Measurements from ENCODE around the gene TTBK1. TPM values are rescaled to one million over a fixed set of nuclear protein-coding genes. Genes with fewer than 3 reads are reported as not detected.

TTBK1 gene
- total RNA-seq, 1 donor from 2014 or later: not detected

DNA sequence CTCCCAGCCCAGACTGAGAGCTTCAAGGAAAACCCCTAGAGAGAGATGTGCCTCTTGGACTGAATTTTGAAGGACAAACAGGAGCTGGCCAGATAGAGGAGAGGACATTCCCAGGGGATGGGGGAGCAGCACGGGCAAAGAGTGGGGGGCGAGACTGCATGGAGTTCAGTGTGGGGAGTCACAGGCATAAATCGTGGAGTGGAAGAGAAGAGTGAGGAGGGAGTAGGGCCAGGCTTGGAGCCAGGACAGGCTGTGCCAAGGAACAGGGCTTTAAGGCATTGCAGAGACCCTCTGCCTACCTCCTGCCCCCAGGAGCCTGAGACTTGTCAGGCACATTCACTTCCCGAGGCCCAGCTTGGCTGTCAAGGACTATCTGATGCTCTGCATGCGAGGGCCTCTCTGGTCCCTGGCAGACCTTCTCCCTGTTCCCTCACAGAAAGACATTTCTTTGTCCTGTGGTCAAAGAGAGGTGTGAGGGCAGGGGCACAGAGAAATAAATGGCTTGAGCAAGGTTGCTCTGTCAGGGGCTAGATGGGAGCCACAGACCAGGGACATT is 49.6 kb downstream of the TTBK1 start:
- Histone ChIP-seq H3K9ac (ENCODE audit: low read depth in 1 of 3, low read length in 3 of 3) (no peak overlapping the region), H3K27ac (ENCODE audit: low read depth, low read length) (no peak overlapping the region), H3K4me3 (ENCODE audit: low read length in 3 of 3) (no peak overlapping the region), H3K4me1 (ENCODE audit: control insufficient read depth in 3 of 3, insufficient read depth in 3 of 3, low read length in 3 of 3) (no peaks in the 10 kb centered on the region), H3K36me3 (ENCODE audit: control insufficient read depth in 3 of 3, insufficient read depth in 3 of 3, low read length in 3 of 3) (no peaks in the 10 kb centered on the region), H3K9me3 (ENCODE audit: control insufficient read depth in 3 of 3, low read length in 3 of 3) (no peaks in the 10 kb centered on the region), H3K27me3 (ENCODE audit: control insufficient read depth in 3 of 3, insufficient read depth in 3 of 3, low read length in 3 of 3) (peaks cover 0 to 5% (median 3%) of the 10 kb centered on the region in 3 donors)

DNA sequence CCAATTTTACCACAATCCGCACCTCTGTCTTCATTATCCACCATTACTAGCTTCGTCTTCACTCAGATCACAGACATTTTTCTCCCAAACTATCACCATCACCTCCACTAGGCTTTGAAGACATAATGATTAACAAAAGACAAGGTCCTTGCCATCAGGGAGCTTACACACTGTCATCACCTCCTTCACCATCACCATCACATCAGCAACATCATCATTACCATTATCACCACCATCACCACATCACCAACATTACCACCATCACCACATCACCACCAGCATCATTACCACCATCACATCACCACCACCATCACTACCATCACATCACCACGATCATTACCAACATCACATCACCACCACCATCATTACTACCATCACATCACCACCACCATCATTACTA is 50.4 kb downstream of the TTBK1 start:
- H3K27ac ChIP-seq (ENCODE audit: low read depth, low read length): no peak overlapping the region
- H3K4me3 ChIP-seq (ENCODE audit: low read length in 3 of 3): no peak overlapping the region
- no peaks in the 10 kb centered on the region for H3K9me3 ChIP-seq (ENCODE audit: control insufficient read depth in 3 of 3, low read length in 3 of 3)
- H3K27me3 ChIP-seq (ENCODE audit: control insufficient read depth in 3 of 3, insufficient read depth in 3 of 3, low read length in 3 of 3): peaks cover 3 to 14% (median 5%) of the 10 kb centered on the region in 3 donors
- no peaks in the 10 kb centered on the region for H3K4me1 ChIP-seq (ENCODE audit: control insufficient read depth in 3 of 3, insufficient read depth in 3 of 3, low read length in 3 of 3)
- H3K36me3 ChIP-seq (ENCODE audit: control insufficient read depth in 3 of 3, insufficient read depth in 3 of 3, low read length in 3 of 3): no peaks in the 10 kb centered on the region
- H3K9ac ChIP-seq (ENCODE audit: low read depth in 1 of 3, low read length in 3 of 3): no peak overlapping the region

DNA sequence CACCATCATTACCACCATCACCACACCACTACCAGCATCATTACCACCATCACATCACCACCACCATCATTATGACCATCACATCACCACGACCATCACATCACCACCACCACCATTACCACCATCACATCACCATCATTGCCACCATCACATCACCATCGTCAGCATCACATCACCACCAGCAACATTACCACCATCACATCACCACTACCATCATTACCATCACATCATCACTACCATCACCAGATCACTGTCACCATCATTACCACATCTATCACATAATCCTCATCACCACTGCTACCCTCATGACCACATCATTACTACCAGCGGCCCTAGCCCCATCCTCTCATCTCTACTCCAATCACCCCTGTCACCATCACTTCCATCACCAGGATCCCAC is 51.3 kb downstream of the TTBK1 start:
- H3K4me3 ChIP-seq (ENCODE audit: low read length in 3 of 3): no peak overlapping the region
- no peak overlapping the region for H3K27ac ChIP-seq (ENCODE audit: low read depth, low read length)
- peaks cover 3 to 16% (median 12%) of the 10 kb centered on the region in 3 donors for H3K27me3 ChIP-seq (ENCODE audit: control insufficient read depth in 3 of 3, insufficient read depth in 3 of 3, low read length in 3 of 3)
- no peaks in the 10 kb centered on the region for H3K4me1 ChIP-seq (ENCODE audit: control insufficient read depth in 3 of 3, insufficient read depth in 3 of 3, low read length in 3 of 3)
- no peaks in the 10 kb centered on the region for H3K36me3 ChIP-seq (ENCODE audit: control insufficient read depth in 3 of 3, insufficient read depth in 3 of 3, low read length in 3 of 3)
- no peaks in the 10 kb centered on the region for H3K9me3 ChIP-seq (ENCODE audit: control insufficient read depth in 3 of 3, low read length in 3 of 3)
- H3K9ac ChIP-seq (ENCODE audit: low read depth in 1 of 3, low read length in 3 of 3): no peak overlapping the region

GRCh38 chr6:43295456-43295855 is 52.2 kb downstream of the TTBK1 start:
- H3K4me1 ChIP-seq (ENCODE audit: control insufficient read depth in 3 of 3, insufficient read depth in 3 of 3, low read length in 3 of 3): no peaks in the 10 kb centered on the region
- no peak overlapping the region for H3K4me3 ChIP-seq (ENCODE audit: low read length in 3 of 3)
- H3K27ac ChIP-seq (ENCODE audit: low read depth, low read length): no peak overlapping the region
- no peaks in the 10 kb centered on the region for H3K36me3 ChIP-seq (ENCODE audit: control insufficient read depth in 3 of 3, insufficient read depth in 3 of 3, low read length in 3 of 3)
- H3K9me3 ChIP-seq (ENCODE audit: control insufficient read depth in 3 of 3, low read length in 3 of 3): no peaks in the 10 kb centered on the region
- no peak overlapping the region for H3K9ac ChIP-seq (ENCODE audit: low read depth in 1 of 3, low read length in 3 of 3)
- H3K27me3 ChIP-seq (ENCODE audit: control insufficient read depth in 3 of 3, insufficient read depth in 3 of 3, low read length in 3 of 3): peaks cover 8 to 24% (median 15%) of the 10 kb centered on the region in 3 donors

- Histone ChIP-seq H3K4me1 (ENCODE audit: control insufficient read depth in 3 of 3, insufficient read depth in 3 of 3, low read length in 3 of 3) (no peaks in the 10 kb centered on the region), H3K27me3 (ENCODE audit: control insufficient read depth in 3 of 3, insufficient read depth in 3 of 3, low read length in 3 of 3) (peaks cover 20 to 39% (median 27%) of the 10 kb centered on the region in 3 donors), H3K9me3 (ENCODE audit: control insufficient read depth in 3 of 3, low read length in 3 of 3) (no peaks in the 10 kb centered on the region), H3K9ac (ENCODE audit: low read depth in 1 of 3, low read length in 3 of 3) (no peak overlapping the region), H3K27ac (ENCODE audit: low read depth, low read length) (no peak overlapping the region), H3K4me3 (ENCODE audit: low read length in 3 of 3) (no peak overlapping the region), H3K36me3 (ENCODE audit: control insufficient read depth in 3 of 3, insufficient read depth in 3 of 3, low read length in 3 of 3) (no peaks in the 10 kb centered on the region)
These were observed 53.7 kb downstream of the TTBK1 start for GRCh38 chr6:43296780-43297497.

DNA sequence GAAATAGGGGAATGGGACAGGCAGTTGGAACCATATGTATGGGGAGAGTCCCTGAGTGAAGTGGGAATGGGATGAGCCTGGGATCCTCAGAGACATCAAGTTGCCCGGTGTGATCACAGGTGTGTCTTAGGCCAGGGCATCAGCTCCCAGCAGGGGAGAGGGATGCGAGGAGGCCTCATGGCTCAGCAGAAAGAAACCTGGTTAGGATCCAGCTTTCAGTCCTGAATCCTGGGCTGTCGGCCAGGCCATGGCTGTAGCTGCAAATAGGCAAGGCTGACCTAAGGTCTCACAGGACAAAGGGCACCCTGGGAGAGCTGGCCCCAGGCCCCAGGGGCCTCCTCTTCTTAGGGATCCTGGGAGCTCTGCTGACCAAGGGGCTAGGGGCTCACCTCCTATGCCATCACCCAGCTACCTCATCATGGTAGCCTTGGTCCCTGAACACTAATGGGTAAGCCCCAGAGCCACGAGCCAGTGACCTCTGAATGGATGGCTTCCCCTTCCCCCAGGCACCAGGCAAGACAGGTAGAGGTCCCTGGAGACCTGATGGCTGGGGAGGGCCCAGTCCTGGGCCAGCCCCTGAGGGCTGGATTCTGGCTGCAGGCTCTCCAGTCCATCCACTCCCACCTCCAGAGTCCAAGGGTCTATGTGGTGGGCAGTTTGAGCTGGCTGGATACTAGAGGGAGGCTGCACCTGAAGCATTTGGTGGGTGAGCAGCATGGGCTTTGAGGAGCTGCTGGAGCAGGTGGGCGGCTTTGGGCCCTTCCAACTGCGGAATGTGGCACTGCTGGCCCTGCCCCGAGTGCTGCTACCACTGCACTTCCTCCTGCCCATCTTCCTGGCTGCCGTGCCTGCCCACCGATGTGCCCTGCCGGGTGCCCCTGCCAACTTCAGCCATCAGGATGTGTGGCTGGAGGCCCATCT is 54.6 kb downstream of the TTBK1 start, which contains the start of gene SLC22A7:
Gene SLC22A7 (plus strand): TSS at position 617 of the 921 bp plus-strand sequence. CDS start 99 bp downstream, at position 716.
- Histone ChIP-seq H3K9ac (ENCODE audit: low read depth in 1 of 3, low read length in 3 of 3) (peak within 1 kb of the TSS in 1 of 3 donors; percentile 8), H3K9me3 (ENCODE audit: control insufficient read depth in 3 of 3, low read length in 3 of 3) (no peaks in the 10 kb centered on the region), H3K36me3 (ENCODE audit: control insufficient read depth in 3 of 3, insufficient read depth in 3 of 3, low read length in 3 of 3) (no peaks in the 10 kb centered on the region), H3K27me3 (ENCODE audit: control insufficient read depth in 3 of 3, insufficient read depth in 3 of 3, low read length in 3 of 3) (peaks cover 27 to 46% (median 34%) of the 10 kb centered on the region in 3 donors), H3K4me3 (ENCODE audit: low read length in 3 of 3) (no peak within 1 kb of the TSS), H3K27ac (ENCODE audit: low read depth, low read length) (no peak within 1 kb of the TSS), H3K4me1 (ENCODE audit: control insufficient read depth in 3 of 3, insufficient read depth in 3 of 3, low read length in 3 of 3) (no peaks in the 10 kb centered on the region)

- Histone ChIP-seq H3K27ac (ENCODE audit: low read depth, low read length) (no peak overlapping the region), H3K27me3 (ENCODE audit: control insufficient read depth in 3 of 3, insufficient read depth in 3 of 3, low read length in 3 of 3) (peaks cover 27 to 46% (median 36%) of the 10 kb centered on the region in 3 donors)
These were observed 55.5 kb downstream of the TTBK1 start for GRCh38 chr6:43298565-43299337.

DNA sequence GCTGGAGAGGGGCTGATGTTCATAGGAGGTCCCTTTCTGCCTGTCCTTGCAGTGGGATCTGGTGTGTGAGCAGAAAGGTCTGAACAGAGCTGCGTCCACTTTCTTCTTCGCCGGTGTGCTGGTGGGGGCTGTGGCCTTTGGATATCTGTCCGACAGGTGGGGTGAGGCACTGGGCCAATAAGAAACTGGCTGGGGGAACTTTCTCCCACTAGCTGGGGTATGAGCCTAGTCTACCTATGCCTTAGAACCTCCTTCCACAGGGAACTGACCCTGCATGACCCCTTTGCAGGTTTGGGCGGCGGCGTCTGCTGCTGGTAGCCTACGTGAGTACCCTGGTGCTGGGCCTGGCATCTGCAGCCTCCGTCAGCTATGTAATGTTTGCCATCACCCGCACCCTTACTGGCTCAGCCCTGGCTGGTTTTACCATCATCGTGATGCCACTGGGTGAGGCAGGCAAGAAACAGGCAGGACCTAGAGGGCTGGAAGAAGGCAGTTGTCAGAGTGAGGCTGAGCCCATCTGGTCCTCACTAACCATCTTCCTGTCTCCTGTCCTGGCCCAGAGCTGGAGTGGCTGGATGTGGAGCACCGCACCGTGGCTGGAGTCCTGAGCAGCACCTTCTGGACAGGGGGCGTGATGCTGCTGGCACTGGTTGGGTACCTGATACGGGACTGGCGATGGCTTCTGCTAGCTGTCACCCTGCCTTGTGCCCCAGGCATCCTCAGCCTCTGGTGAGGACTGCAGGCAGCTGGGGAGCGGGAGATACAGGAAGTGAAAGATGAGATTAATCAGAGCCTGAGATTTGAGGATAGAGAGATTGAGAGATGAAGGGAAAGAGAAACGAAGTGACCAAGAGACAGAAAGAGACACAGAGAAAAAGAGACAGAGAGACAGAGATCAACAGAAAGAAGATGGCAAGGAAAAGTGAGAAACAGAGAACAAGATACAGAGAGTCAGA is 56.3 kb downstream of the TTBK1 start:
- Histone ChIP-seq H3K36me3 (ENCODE audit: control insufficient read depth in 3 of 3, insufficient read depth in 3 of 3, low read length in 3 of 3) (no peaks in the 10 kb centered on the region), H3K4me3 (ENCODE audit: low read length in 3 of 3) (no peak overlapping the region), H3K27me3 (ENCODE audit: control insufficient read depth in 3 of 3, insufficient read depth in 3 of 3, low read length in 3 of 3) (peaks cover 30 to 46% (median 42%) of the 10 kb centered on the region in 3 donors), H3K9me3 (ENCODE audit: control insufficient read depth in 3 of 3, low read length in 3 of 3) (no peaks in the 10 kb centered on the region), H3K4me1 (ENCODE audit: control insufficient read depth in 3 of 3, insufficient read depth in 3 of 3, low read length in 3 of 3) (no peaks in the 10 kb centered on the region), H3K9ac (ENCODE audit: low read depth in 1 of 3, low read length in 3 of 3) (no peak overlapping the region), H3K27ac (ENCODE audit: low read depth, low read length) (no peak overlapping the region)

More at GRCh38 chr6:43298565-43299337, 55.5 kb downstream of the TTBK1 start:
- Histone ChIP-seq H3K36me3 (ENCODE audit: control insufficient read depth in 3 of 3, insufficient read depth in 3 of 3, low read length in 3 of 3) (no peaks in the 10 kb centered on the region), H3K9me3 (ENCODE audit: control insufficient read depth in 3 of 3, low read length in 3 of 3) (no peaks in the 10 kb centered on the region), H3K4me1 (ENCODE audit: control insufficient read depth in 3 of 3, insufficient read depth in 3 of 3, low read length in 3 of 3) (no peaks in the 10 kb centered on the region), H3K9ac (ENCODE audit: low read depth in 1 of 3, low read length in 3 of 3) (no peak overlapping the region), H3K4me3 (ENCODE audit: low read length in 3 of 3) (no peak overlapping the region)

All from skeletal muscle tissue (tissue), 4 donors.